Gastrocnemius medialis (tissue), 4 donors: ENCODE measurements around the gene UMAD1. TPM values are rescaled to one million over a fixed set of nuclear protein-coding genes. Genes with fewer than 3 reads are reported as not detected.

Experiments used
- ATAC-seq, 2 donors: fragments of 150-250 bp; one replicate each; pipeline ENCODE4 v1.9.1; 2016
- DNase-seq, 2 donors: peaks; one replicate each; pipeline ENCODE4 v3.0.0-alpha.2; 2019
- H3K27ac ChIP-seq, 4 donors: fragments of 200-600 bp; sonication (generic); 1 replicate in 1 of 4; 2 replicates in 3 of 4; pipeline ENCODE4 v1.5.1; 2016 to 2018; ENCODE audit warnings: mild to moderate bottlenecking in 2 of 4, moderate library complexity in 1 of 4
- H3K27me3 ChIP-seq, 3 donors: fragments of 200-600 bp; sonication (generic) in 2 of 3; 1 replicate in 1 of 3; 2 replicates in 2 of 3; pipeline versions ENCODE4 v1.5.1 to v1.6.0; 2016 to 2019; ENCODE audit warnings: mild to moderate bottlenecking in 1 of 3, moderate library complexity in 1 of 3
- H3K36me3 ChIP-seq, 2 donors: fragments of 200-600 bp; sonication (generic) in 1 of 2; one replicate each; pipeline ENCODE4 v1.5.1; 2017 to 2018
- H3K4me1 ChIP-seq, 2 donors: fragments of 200-600 bp; sonication (generic) in 1 of 2; one replicate each; pipeline ENCODE4 v1.5.1; 2016 to 2017; ENCODE audit warnings: mild to moderate bottlenecking in 2 of 2
- H3K4me3 ChIP-seq, 4 donors: fragments of 200-600 bp; sonication (generic) in 3 of 4; 1 replicate in 1 of 4; 2 replicates in 3 of 4; pipeline ENCODE4 v1.5.1; 2016 to 2019; ENCODE audit warnings: mild to moderate bottlenecking in 2 of 4
- H3K9me3 ChIP-seq, 3 donors: fragments of 200-600 bp; sonication (generic) in 2 of 3; 1 replicate in 1 of 3; 2 replicates in 2 of 3; pipeline ENCODE4 v1.5.1; 2016 to 2019
- CTCF ChIP-seq, 5 experiments: fragments of 450-650 bp in 3 of 5; fragments of 200-600 bp in 2 of 5; sonication (generic) in 2 of 5; IDR thresholded peaks in 4 of 5; conservative IDR thresholded peaks in 1 of 5; 1 replicate in 4 of 5; 2 replicates in 1 of 5; pipeline ENCODE4 v1.5.1; 2016 to 2019; ENCODE audit warnings: antibody characterized with exemption in 5 of 5, mild to moderate bottlenecking in 3 of 5, moderate library complexity in 3 of 5
- POLR2A ChIP-seq, 2 donors: fragments of 450-650 bp; IDR thresholded peaks; one replicate each; pipeline ENCODE4 v1.6.1; 2017; ENCODE audit warnings: antibody characterized with exemption in 2 of 2, mild to moderate bottlenecking in 2 of 2, moderate library complexity in 2 of 2
- in situ Hi-C, 4 donors: fragments of 200-750 bp; cut with MboI; loops; one replicate each; pipeline versions ENCODE4 v1.15.0 to v1.8.0; 2017; ENCODE audit warnings: low sequenced_read_pairs in 4 of 4
- intact Hi-C: fragments of 100-400 bp; cut with DNase I; formaldehyde crosslinking; loops from one replicate; pipeline ENCODE4 v1.15.1; 2023; ENCODE audit warnings: low total_unique reads
- total RNA-seq, 4 donors: library from RNA; depleted of rRNA; stranded (reverse); fragments of >200 nt; gene quantifications; one replicate each; pipeline versions ENCODE4 v1.1.0 to v1.2.3, GENCODE V29; 2016

The UMAD1 gene
- total RNA-seq, 4 donors from 2014 or later = 10.2 to 16.0 (median 11.1) TPM

- no peaks in the 10 kb centered on the region for H3K36me3 ChIP-seq
- H3K4me1 ChIP-seq = peaks cover 0 to 19% of the 10 kb centered on the region in 2 donors
- intact Hi-C loops (no loop called here), in situ Hi-C loops (no loop called here)
- DNase-seq (no peak), ATAC-seq (no peak)
- H3K27ac ChIP-seq = no peak overlapping the region
- H3K9me3 ChIP-seq = no peaks in the 10 kb centered on the region
- H3K4me3 ChIP-seq = no peak overlapping the region
- no peaks in the 10 kb centered on the region for H3K27me3 ChIP-seq
- no peak for TF ChIP-seq POLR2A (IDR thresholded peaks at IDR 0.05)
- no peak for TF ChIP-seq CTCF (IDR thresholded peaks at IDR 0.05 in 4 of 5, conservative IDR thresholded peaks at IDR 0.05 in 1 of 5)
Observed at GRCh38 chr7:7738622-7739021, 98.1 kb downstream of the UMAD1 start.

DNA sequence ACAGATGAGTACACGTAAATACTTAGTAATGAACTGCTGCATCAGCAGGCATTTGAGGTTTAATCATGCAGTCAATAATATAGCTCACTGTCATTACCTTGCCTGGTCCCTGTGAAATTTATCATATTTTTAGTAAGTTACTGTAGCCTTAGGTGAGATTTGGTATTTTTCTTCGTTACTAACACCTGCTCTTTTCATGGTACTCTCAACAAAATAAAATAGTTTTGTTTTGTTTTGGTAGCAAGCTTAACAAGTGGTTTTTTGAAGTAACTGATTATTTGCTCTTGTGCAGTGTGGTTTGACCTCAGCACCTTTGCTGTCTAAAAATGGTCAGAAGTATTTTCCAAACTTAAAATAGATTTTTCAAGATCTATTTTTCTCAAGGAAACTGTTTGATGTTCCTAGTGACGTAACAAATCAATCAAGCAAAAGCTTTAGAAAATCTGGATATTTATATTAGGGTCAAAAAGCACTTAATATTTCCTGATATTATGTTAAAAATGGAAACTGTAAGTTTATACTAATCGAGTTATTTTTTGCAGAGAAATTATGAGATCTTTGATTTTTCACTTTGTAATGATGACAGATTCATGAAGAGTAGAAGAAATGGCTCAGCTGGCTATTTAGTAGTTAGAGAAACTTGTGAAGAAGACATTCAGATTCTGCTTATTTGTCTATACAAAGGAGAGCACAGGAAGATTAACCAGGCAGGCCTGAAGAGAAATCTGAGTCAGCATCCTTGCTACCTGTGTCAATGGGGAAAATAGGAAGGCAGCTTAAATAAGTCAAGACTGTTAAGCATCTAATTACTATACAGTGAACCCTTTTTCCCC lies 98.9 kb downstream of the UMAD1 start:
- in situ Hi-C loops = no loop called here
- no peak for ATAC-seq

DNA sequence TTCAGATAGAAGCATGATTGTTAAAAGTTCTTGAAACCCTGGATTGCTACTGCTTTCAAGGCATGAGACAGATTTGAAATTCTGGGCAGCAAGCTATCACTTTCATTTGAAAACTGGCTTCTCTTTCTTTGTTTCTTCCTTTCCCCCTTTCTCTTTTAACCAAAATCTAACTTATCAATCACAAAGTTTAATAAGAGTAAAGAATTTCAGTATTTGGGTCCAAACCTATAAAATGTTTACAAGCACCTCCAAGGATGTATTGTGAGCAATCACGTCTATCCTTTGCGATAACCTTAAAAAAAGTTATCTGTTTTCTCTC lies 99.4 kb downstream of the UMAD1 start:
- intact Hi-C loops (no loop called here), in situ Hi-C loops (no loop called here)
- Histone ChIP-seq H3K27ac (no peak overlapping the region), H3K36me3 (no peaks in the 10 kb centered on the region), H3K4me3 (no peak overlapping the region), H3K9me3 (no peaks in the 10 kb centered on the region), H3K27me3 (no peaks in the 10 kb centered on the region), H3K4me1 (peaks cover 0 to 21% of the 10 kb centered on the region in 2 donors)
- TF ChIP-seq CTCF (IDR thresholded peaks at IDR 0.05 in 4 of 5, conservative IDR thresholded peaks at IDR 0.05 in 1 of 5) (no peak), POLR2A (IDR thresholded peaks at IDR 0.05) (no peak)
- DNase-seq = no peak
- ATAC-seq = no peak

More for the DNA sequence above, 98.9 kb downstream of the UMAD1 start:
- DNase-seq = no peak
- Histone ChIP-seq H3K27me3 (no peaks in the 10 kb centered on the region), H3K36me3 (no peaks in the 10 kb centered on the region), H3K27ac (no peak overlapping the region), H3K4me3 (no peak overlapping the region), H3K9me3 (no peaks in the 10 kb centered on the region), H3K4me1 (peaks cover 0 to 19% of the 10 kb centered on the region in 2 donors)
- intact Hi-C loops = no loop called here
- TF ChIP-seq CTCF (IDR thresholded peaks at IDR 0.05 in 4 of 5, conservative IDR thresholded peaks at IDR 0.05 in 1 of 5) (no peak), POLR2A (IDR thresholded peaks at IDR 0.05) (no peak)

GRCh38 chr7:7742223-7742622 lies 101.7 kb downstream of the UMAD1 start:
- no peak for TF ChIP-seq CTCF (IDR thresholded peaks at IDR 0.05 in 4 of 5, conservative IDR thresholded peaks at IDR 0.05 in 1 of 5)
- TF ChIP-seq POLR2A (IDR thresholded peaks at IDR 0.05) = no peak
- Histone ChIP-seq H3K27ac (no peak overlapping the region), H3K27me3 (no peaks in the 10 kb centered on the region), H3K4me1 (peaks cover 0 to 30% of the 10 kb centered on the region in 2 donors), H3K9me3 (no peaks in the 10 kb centered on the region), H3K36me3 (no peaks in the 10 kb centered on the region), H3K4me3 (no peak overlapping the region)
- in situ Hi-C loops = no loop called here
- DNase-seq (no peak), ATAC-seq (no peak)
- intact Hi-C loops = no loop called here
